ENCODE data around the gene KRT6A.

The KRT6A gene

GRCh38 chr12:52487211-52487610, 5.8 kb downstream of the KRT6A start:
- no peak overlapping the region for H3K4me3 ChIP-seq (replicated peaks; ENCODE audit: low read depth, low read length)
- no peak for DNase-seq (ENCODE audit: low read depth)
- no peak for TF ChIP-seq CTCF (IDR thresholded peaks at IDR 0.05; ENCODE audit: low read length, missing control alignments)

- TF ChIP-seq CTCF (IDR thresholded peaks at IDR 0.05; ENCODE audit: low read length, missing control alignments) = no peak
- no peak overlapping the region for H3K4me3 ChIP-seq (replicated peaks; ENCODE audit: low read depth, low read length)
- DNase-seq (ENCODE audit: low read depth) = no peak
Measured at GRCh38 chr12:52486166-52487105, 6.6 kb downstream of the KRT6A start.

- DNase-seq (ENCODE audit: low read depth) = no peak
- no peak for TF ChIP-seq CTCF (IDR thresholded peaks at IDR 0.05; ENCODE audit: low read length, missing control alignments)
- H3K4me3 ChIP-seq (replicated peaks; ENCODE audit: low read depth, low read length) = no peak overlapping the region
Measured at GRCh38 chr12:52480073-52480472, 13.0 kb downstream of the KRT6A start.

- no peak for TF ChIP-seq CTCF (IDR thresholded peaks at IDR 0.05; ENCODE audit: low read length, missing control alignments)
- DNase-seq (ENCODE audit: low read depth) = no peak
- no peak overlapping the region for H3K4me3 ChIP-seq (replicated peaks; ENCODE audit: low read depth, low read length)
Measured at GRCh38 chr12:52477651-52478050, 15.4 kb downstream of the KRT6A start.

- no peak for TF ChIP-seq CTCF (IDR thresholded peaks at IDR 0.05; ENCODE audit: low read length, missing control alignments)
- no peak for DNase-seq (ENCODE audit: low read depth)
- no peak overlapping the region for H3K4me3 ChIP-seq (replicated peaks; ENCODE audit: low read depth, low read length)
Measured at GRCh38 chr12:52474212-52474611, 18.8 kb downstream of the KRT6A start.

- TF ChIP-seq CTCF (IDR thresholded peaks at IDR 0.05; ENCODE audit: low read length, missing control alignments) = no peak
- no peak within 1 kb of the TSS for H3K4me3 ChIP-seq (replicated peaks; ENCODE audit: low read depth, low read length)
- DNase-seq (ENCODE audit: low read depth) = no peak
Measured at GRCh38 chr12:52473768-52474167, 19.3 kb downstream of the KRT6A start, which contains the start of gene KRT6C. KRT6C (minus strand) TSS chr12:52473805; CDS start chr12:52473737, 68 bp downstream.
